Stomach (tissue), 9 donors: ENCODE data around the gene GNAS-AS1. TPM values are rescaled to one million over a fixed set of nuclear protein-coding genes. Genes with fewer than 3 reads are reported as not detected.

Source experiments
- DNase-seq, 2 donors: peaks; one replicate each; pipeline versions ENCODE4 v3.0.0 to v3.0.0-alpha.2; 2013 to 2019
- H3K27ac ChIP-seq, 5 donors: fragments of 200-600 bp in 4 of 5; sonication (generic) in 4 of 5; one replicate each; pipeline ENCODE4 v1.5.1; 2013 to 2019; ENCODE audit warnings: mild to moderate bottlenecking in 1 of 5, moderate library complexity in 1 of 5
- H3K27me3 ChIP-seq, 3 donors: fragments of 200-600 bp; sonication (generic); one replicate each; pipeline ENCODE4 v1.5.1; 2017 to 2019; ENCODE audit warnings: mixed run types in 1 of 3
- H3K36me3 ChIP-seq, 4 donors: fragments of 200-600 bp; sonication (generic); 1 replicate in 3 of 4; 2 replicates in 1 of 4; pipeline ENCODE4 v1.5.1; 2016 to 2019
- H3K4me1 ChIP-seq, 4 donors: fragments of 200-600 bp; sonication (generic); one replicate each; pipeline ENCODE4 v1.5.1; 2016 to 2019
- H3K4me3 ChIP-seq, 4 donors: fragments of 200-600 bp; sonication (generic) in 3 of 4; one replicate each; pipeline ENCODE4 v1.5.1; 2016 to 2019; ENCODE audit warnings: mild to moderate bottlenecking in 1 of 4
- H3K9me3 ChIP-seq, 4 donors: fragments of 200-600 bp; sonication (generic); one replicate each; pipeline ENCODE4 v1.5.1; 2016 to 2019
- CTCF ChIP-seq, 7 experiments: fragments of 450-650 bp in 4 of 7; fragments of 200-600 bp in 3 of 7; sonication (generic) in 3 of 7; IDR thresholded peaks; one replicate each; pipeline ENCODE4 v1.5.1; 2016 to 2019; ENCODE audit warnings: antibody characterized with exemption in 7 of 7, control low read depth in 2 of 7, mild to moderate bottlenecking in 1 of 7
- EP300 ChIP-seq: sonication (generic); formaldehyde crosslinking; IDR thresholded peaks from one replicate; pipeline ENCODE4 v1.6.1; 2017; ENCODE audit warnings: antibody characterized with exemption
- POLR2A ChIP-seq, 4 donors: fragments of 450-650 bp; IDR thresholded peaks; one replicate each; pipeline ENCODE4 v1.6.1; 2016; ENCODE audit warnings: antibody characterized with exemption in 4 of 4, control low read depth in 2 of 4, mild to moderate bottlenecking in 1 of 4, moderate library complexity in 1 of 4
- POLR2AphosphoS5 ChIP-seq, 3 donors: sonication (generic); formaldehyde crosslinking; IDR thresholded peaks; one replicate each; pipeline ENCODE4 v1.6.1; 2016; ENCODE audit warnings: antibody characterized with exemption in 3 of 3
- WGBS, 5 donors: extraction: QIAGEN DNeasy Blood & Tissue Kit in 3 of 5; methylation state at CpG; one replicate each; pipeline versions ENCODE4 v1.1.5 to v1.1.7; 2013 to 2018; 5-methylcytosine and 5-hydroxymethylcytosine counted together
- intact Hi-C: fragments of 100-400 bp; cut with DNase I; formaldehyde crosslinking; loops from one replicate; pipeline ENCODE4 v1.15.1; 2023; ENCODE audit warnings: low total_unique reads
- polyA plus RNA-seq, 3 donors: library from polyadenylated mRNA; stranded (reverse); fragments of 200-250 nt; gene quantifications; one replicate each; pipeline ENCODE4 v1.2.3, GENCODE V29; 2013
- total RNA-seq, 5 donors: library from RNA; depleted of rRNA; stranded (reverse); fragments of >200 nt; gene quantifications; one replicate each; pipeline versions ENCODE4 v1.1.0 to v1.2.3, GENCODE V29; 2014 to 2016
- donor health status: healthy with polysubstance abuse.
- donor health status: Bipolar disorder and iron deficiency.
- donor health status: healthy.

GNAS-AS1 gene
- total and polyA plus RNA-seq, 8 donors = 0.15 to 45.5 (median 1.8) TPM; not detected in 4

DNA sequence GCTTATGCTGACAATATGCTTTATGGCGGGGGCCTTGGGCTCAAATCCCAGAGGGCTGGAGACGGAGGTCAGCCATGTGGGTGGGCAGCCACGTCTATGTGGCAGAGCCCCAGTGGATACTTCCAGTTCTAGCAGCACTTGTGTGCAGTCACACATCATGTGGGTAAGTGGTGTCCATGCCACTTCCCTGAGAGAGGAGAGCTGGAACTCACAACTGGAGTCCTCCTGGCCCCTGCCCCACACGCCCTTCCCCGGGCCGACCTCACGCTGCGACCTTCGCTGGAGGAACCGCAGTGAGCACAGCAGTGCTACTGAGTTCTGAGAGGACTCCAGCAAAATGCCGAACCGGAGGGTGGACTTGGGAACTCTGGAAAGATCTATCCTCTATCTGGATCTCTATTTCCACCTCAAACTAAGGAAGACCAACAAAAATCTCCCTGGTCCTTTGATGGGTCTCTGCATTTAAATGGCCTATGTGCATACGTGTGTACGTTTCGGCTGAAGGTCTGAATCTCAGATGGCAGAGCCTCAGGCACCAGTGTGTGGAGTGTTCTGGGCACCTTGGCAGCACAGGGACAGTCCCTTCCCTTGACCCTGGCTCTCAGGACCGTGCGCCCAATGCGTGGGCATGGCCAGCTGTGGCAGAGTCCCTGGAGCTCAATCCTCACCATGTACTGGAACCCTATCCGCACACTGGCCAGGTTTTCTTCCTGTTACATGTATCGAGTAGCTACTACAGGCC, 55.4 kb downstream of the GNAS-AS1 start:
- no peaks in the 10 kb centered on the region for H3K9me3 ChIP-seq
- no peaks in the 10 kb centered on the region for H3K36me3 ChIP-seq
- WGBS, 5 donors = 87 to 93% (median 87%) methylated on average over 17 to 20 of the region's 20 CpGs
- TF ChIP-seq CTCF (IDR thresholded peaks at IDR 0.05) = no peak
- no peak for TF ChIP-seq POLR2A (IDR thresholded peaks at IDR 0.05)
- no peak for TF ChIP-seq EP300
- no peak for TF ChIP-seq POLR2AphosphoS5 (IDR thresholded peaks at IDR 0.05)
- no peaks in the 10 kb centered on the region for H3K4me1 ChIP-seq
- intact Hi-C loops = no loop called here
- no peak overlapping the region for H3K4me3 ChIP-seq
- H3K27me3 ChIP-seq = peaks cover 3 to 55% (median 4%) of the 10 kb centered on the region in 3 donors
- no peak for DNase-seq
- no peak overlapping the region for H3K27ac ChIP-seq

- no peak for DNase-seq
- TF ChIP-seq POLR2A (IDR thresholded peaks at IDR 0.05) = no peak
- TF ChIP-seq EP300 = no peak
- no peak for TF ChIP-seq CTCF (IDR thresholded peaks at IDR 0.05)
- TF ChIP-seq POLR2AphosphoS5 (IDR thresholded peaks at IDR 0.05) = no peak
- H3K9me3 ChIP-seq = no peaks in the 10 kb centered on the region
- no peaks in the 10 kb centered on the region for H3K4me1 ChIP-seq
- no peaks in the 10 kb centered on the region for H3K36me3 ChIP-seq
- no peak overlapping the region for H3K27ac ChIP-seq
- H3K27me3 ChIP-seq = peaks cover 3 to 58% (median 4%) of the 10 kb centered on the region in 3 donors
- 61 to 69% (median 64%) methylated on average over 16 to 19 of the region's 19 CpGs for WGBS, 5 donors
- H3K4me3 ChIP-seq = no peak overlapping the region
- intact Hi-C loops = no loop called here
Observed at GRCh38 chr20:58794510-58795180, 56.1 kb downstream of the GNAS-AS1 start.

DNA sequence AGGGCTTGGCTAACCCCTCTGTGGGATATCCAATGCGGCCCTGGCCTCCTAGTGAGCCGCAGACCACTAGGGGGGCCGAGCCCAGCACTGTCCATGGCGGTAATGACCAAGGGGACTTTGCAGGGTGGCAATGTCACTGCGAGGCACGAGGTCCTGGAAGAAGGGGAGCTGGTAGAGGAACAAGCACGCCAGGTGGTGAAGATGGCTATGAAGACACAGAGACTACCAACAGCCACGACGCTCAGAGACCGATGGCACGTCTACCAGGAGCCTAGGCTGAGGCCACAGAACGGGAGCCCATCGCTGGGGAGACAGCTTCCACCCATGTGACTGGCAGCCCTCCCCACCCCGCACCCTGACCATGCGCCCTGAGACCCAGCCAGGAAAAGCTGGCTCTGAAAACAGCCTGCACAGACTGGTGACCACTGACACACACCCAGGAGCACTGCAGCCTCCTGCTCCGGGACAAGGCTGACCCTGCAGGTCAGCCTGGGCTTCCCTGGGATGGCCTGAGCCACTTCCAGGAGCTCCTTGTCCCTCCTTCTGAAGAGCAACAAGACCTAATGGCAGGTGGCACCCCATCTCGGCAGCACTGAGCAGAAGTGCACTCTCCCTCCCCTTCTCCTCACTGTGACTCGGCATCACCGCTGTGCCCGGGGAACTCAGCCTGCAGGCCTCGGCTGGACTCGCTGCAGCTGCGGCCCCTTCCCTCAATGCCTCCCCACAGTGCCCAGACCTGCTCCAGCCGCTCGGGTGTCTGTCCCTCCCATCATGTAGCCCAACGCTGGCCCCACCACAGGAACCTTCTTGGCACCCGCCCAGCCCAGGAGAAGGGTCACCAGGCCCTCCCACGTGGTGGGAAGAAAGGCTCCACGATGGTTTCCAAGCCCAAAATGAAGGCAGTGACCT, 56.9 kb downstream of the GNAS-AS1 start:
- Histone ChIP-seq H3K4me3 (no peak overlapping the region), H3K36me3 (no peaks in the 10 kb centered on the region), H3K9me3 (no peaks in the 10 kb centered on the region), H3K27ac (no peak overlapping the region), H3K27me3 (peaks cover 3 to 61% (median 4%) of the 10 kb centered on the region in 3 donors), H3K4me1 (no peaks in the 10 kb centered on the region)
- intact Hi-C loops = no loop called here
- TF ChIP-seq POLR2A (IDR thresholded peaks at IDR 0.05) (no peak), EP300 (no peak), POLR2AphosphoS5 (IDR thresholded peaks at IDR 0.05) (no peak), CTCF (IDR thresholded peaks at IDR 0.05) (no peak)
- no peak for DNase-seq
- 78 to 85% (median 83%) methylated on average over 25 to 29 of the region's 29 CpGs for WGBS, 5 donors

DNA sequence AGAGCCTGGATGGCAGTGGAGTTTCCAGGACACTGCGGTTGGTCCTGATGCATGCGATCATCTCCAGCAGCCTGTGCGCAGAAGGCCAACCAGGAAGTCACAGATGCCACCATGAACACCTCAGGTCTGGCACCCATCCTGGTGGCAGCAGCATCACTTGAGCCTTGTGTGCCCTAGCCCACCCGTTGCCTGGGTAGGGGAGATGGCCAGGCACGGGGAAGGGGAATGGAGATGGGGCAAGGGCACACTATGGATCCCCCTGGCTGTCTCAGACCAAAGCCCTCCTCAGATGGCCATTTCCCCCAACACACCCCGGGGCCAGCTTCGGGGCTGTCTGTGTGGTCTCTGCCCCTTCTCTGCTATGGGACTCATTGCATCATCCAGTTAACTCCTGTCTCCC, 58.3 kb downstream of the GNAS-AS1 start:
- Histone ChIP-seq H3K27me3 (peaks cover 3 to 60% (median 4%) of the 10 kb centered on the region in 3 donors), H3K9me3 (no peaks in the 10 kb centered on the region), H3K4me3 (no peak overlapping the region), H3K27ac (no peak overlapping the region), H3K4me1 (no peaks in the 10 kb centered on the region), H3K36me3 (no peaks in the 10 kb centered on the region)
- no peak for DNase-seq
- WGBS, 5 donors = 86 to 90% (median 88%) methylated on average over 5 to 7 of the region's 7 CpGs
- intact Hi-C loops = no loop called here
- TF ChIP-seq POLR2AphosphoS5 (IDR thresholded peaks at IDR 0.05) = no peak
- TF ChIP-seq EP300 = no peak
- TF ChIP-seq POLR2A (IDR thresholded peaks at IDR 0.05) = no peak
- TF ChIP-seq CTCF (IDR thresholded peaks at IDR 0.05) = no peak
